Subcutaneous abdominal adipose tissue (tissue), 5 donors: Measurements from ENCODE around the gene RALGPS1.

ENCODE experiments used
- H3K27ac ChIP-seq: one replicate; pipeline ENCODE4 v1.7.0; 2013; ENCODE audit warnings: low read depth, mild to moderate bottlenecking, inconsistent platforms, low read length, moderate library complexity
- H3K27me3 ChIP-seq, 5 donors: one replicate each; pipeline ENCODE4 v1.7.0; 2013; ENCODE audit warnings: low read length in 5 of 5, inconsistent platforms in 1 of 5; ENCODE audit not compliant: control insufficient read depth in 5 of 5, insufficient read depth in 4 of 5
- H3K36me3 ChIP-seq, 5 donors: one replicate each; pipeline ENCODE4 v1.7.0; 2013; ENCODE audit warnings: low read length in 5 of 5; ENCODE audit not compliant: control insufficient read depth in 5 of 5, insufficient read depth in 5 of 5
- H3K4me1 ChIP-seq, 5 donors: one replicate each; pipeline ENCODE4 v1.7.0; 2013; ENCODE audit warnings: low read length in 5 of 5, mild to moderate bottlenecking in 3 of 5, moderate library complexity in 1 of 5; ENCODE audit not compliant: control insufficient read depth in 5 of 5, insufficient read depth in 5 of 5
- H3K4me3 ChIP-seq, 5 donors: one replicate each; pipeline ENCODE4 v1.7.0; 2013; ENCODE audit warnings: low read length in 5 of 5, low read depth in 1 of 5
- H3K9ac ChIP-seq, 5 donors: one replicate each; pipeline ENCODE4 v1.7.0; 2013; ENCODE audit warnings: low read length in 5 of 5, mild to moderate bottlenecking in 4 of 5, moderate library complexity in 3 of 5
- H3K9me3 ChIP-seq, 5 donors: one replicate each; pipeline ENCODE4 v1.7.0; 2013; ENCODE audit warnings: low read length in 5 of 5; ENCODE audit not compliant: control insufficient read depth in 5 of 5
- donor health status: healthy.
- donor health status: healthy.
- donor health status: healthy.
- donor health status: healthy.
- donor health status: healthy.

RALGPS1 gene

DNA sequence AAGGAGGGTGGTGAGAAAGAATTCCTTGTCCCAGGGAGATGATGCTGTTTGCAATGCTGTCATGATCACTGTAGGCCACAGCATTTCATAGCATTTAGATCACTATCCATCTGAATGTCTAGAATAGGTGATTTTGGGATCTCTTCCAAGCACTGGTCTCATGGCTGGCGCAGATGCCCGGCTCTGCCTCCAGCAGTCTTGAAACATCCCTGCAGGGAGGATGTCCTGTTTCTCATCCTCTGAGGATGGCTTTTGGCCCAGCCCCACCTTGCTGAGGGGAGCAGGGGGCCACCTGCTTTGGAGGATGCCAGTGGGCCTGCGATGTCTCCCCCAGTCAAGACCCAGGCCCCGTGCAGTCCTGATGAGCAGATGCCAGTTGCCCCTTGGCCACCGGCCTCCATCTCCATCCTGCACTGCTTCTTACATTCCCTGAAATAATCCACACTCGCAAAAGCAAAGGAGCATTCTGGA lies 286.5 kb downstream of the RALGPS1 start:
- Histone ChIP-seq H3K27ac (no peak overlapping the region), H3K36me3 (no peaks in the 10 kb centered on the region), H3K27me3 (no peaks in the 10 kb centered on the region), H3K9me3 (no peaks in the 10 kb centered on the region), H3K4me3 (no peak overlapping the region), H3K9ac (no peak overlapping the region), H3K4me1 (peaks cover 9 to 38% (median 35%) of the 10 kb centered on the region in 5 donors)

DNA sequence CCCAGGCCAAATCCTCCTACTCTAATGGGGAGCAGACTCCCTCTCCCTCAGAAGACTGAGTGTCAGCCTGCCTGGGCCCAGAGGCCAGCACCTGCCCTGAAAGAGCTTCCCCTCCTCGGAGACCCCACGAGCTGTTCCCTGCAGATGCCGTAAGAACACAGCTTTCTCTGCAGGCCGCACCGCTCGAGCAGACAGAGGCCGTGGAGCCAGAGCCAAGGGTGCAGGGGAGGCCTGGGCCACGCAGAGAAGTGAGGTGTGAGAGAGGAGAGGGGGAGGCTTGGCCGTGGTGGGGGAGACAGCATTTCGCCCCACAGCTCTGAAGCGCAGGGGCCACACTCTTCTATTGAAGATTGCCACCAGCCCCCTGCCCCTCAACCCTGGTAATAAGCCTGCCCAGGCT lies 287.1 kb downstream of the RALGPS1 start:
- no peak overlapping the region for H3K27ac ChIP-seq
- no peak overlapping the region for H3K9ac ChIP-seq
- no peaks in the 10 kb centered on the region for H3K27me3 ChIP-seq
- peaks cover 9 to 36% (median 32%) of the 10 kb centered on the region in 5 donors for H3K4me1 ChIP-seq
- H3K4me3 ChIP-seq = no peak overlapping the region
- H3K36me3 ChIP-seq = no peaks in the 10 kb centered on the region
- no peaks in the 10 kb centered on the region for H3K9me3 ChIP-seq

DNA sequence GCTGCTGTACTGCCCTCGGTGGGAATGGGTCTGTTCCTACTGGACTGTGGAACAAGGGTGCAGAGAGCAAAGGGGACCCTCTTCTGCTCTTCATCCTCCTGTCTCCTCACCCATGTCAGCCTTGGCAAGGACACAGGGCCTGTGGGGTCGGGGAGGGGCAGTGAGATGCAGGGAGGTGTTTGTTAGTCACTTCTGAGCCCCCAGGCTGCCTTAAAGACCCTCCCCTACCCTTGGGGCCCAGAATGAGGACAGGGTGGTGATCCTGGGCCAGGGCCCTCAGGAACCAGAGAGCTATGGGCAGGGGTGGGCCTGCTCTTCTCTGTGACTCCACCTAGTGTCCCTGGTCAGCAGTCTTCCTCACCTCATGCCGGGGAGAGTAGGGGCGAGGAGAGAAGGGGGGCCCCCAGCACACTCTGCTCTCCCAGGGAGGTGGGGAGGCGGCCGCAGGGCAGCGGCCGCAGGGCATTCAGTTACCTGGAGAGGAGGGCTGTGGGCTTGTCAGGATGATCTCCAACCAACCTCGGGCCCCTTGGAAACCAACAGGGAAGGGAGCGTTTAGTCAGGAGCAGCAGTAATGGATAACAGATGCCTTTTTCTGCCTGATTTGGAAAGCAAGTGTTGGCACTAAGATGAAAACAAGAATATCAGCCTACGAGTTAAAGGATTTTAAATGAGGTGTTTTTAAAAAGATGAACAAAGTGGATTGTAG lies 288.0 kb downstream of the RALGPS1 start:
- H3K9ac ChIP-seq = no peak overlapping the region

DNA sequence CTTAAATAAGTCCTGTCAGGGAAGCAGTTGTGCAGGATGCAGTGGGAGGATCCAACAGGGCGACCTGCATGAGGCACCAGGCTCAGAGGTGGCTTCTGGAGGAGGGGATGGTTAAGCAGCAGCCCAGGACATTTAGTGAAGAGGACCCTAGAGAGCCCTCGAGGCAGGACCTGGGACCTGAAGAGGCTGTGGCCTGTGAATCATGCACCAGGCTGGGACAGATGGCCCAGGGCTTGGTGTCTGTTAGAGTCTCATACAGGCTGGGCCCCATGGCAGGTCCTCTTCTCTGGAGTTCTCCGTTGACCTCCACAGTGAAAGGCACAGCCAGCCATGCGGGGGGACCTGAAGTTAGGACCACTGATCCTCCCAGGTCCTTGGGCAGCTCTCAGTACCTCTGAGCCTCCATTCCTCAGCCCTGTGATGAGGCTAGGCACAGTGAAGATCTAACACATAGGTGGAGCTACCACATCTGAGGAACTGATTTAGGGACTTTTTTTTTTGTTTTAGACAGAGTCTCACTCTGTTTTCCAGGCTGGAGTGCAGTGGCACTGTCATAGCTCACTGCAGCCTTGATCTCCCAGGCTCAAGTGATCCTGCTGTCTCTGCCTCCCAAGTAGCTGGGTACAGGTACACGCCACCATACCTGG lies 289.2 kb downstream of the RALGPS1 start:
- peaks cover 3 to 15% (median 13%) of the 10 kb centered on the region in 5 donors for H3K4me1 ChIP-seq
- no peak overlapping the region for H3K4me3 ChIP-seq
- no peak overlapping the region for H3K27ac ChIP-seq
- H3K9ac ChIP-seq = no peak overlapping the region
- H3K27me3 ChIP-seq = no peaks in the 10 kb centered on the region
- no peaks in the 10 kb centered on the region for H3K9me3 ChIP-seq
- H3K36me3 ChIP-seq = no peaks in the 10 kb centered on the region

More for the DNA sequence above, 288.0 kb downstream of the RALGPS1 start:
- no peak overlapping the region for H3K4me3 ChIP-seq
- H3K27me3 ChIP-seq = no peaks in the 10 kb centered on the region
- H3K27ac ChIP-seq = no peak overlapping the region
- peaks cover 3 to 27% (median 23%) of the 10 kb centered on the region in 5 donors for H3K4me1 ChIP-seq
- no peaks in the 10 kb centered on the region for H3K9me3 ChIP-seq
- H3K36me3 ChIP-seq = no peaks in the 10 kb centered on the region

DNA sequence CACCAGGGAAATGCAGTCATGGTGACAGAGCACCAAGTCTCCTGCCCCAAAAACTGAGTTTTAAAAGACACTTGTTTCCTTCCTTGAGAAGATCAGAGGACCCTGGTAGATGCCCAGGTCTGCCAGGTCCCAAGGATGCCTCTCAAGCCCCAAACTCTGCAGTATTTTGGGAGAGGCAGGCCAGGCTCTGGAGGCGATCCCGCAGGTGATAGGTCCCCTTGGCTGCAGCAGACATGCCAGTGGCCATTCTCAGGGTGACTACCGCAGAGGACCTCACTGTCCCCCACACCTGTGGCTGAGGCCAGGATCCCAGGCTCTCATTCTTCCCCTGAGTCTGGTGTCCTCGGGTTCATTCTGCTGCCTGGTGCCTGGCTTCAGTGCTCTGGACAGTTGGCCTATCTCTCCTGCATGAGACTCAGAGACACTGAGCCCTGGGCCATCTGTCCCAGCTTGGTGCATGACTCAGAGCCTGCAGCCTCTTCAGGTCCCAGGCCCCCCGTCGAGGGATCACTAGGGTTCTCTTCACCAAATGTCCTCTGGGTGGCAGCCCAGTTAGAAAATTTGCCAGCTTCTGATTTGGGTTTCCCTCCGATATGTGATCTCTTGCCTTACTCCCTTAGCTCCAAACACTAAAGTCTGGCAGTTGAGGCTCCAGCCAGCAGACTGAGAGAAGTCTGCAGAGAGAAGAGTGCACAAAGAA lies 290.3 kb downstream of the RALGPS1 start:
- Histone ChIP-seq H3K9me3 (no peaks in the 10 kb centered on the region), H3K9ac (no peak overlapping the region), H3K36me3 (no peaks in the 10 kb centered on the region), H3K27ac (no peak overlapping the region), H3K4me3 (no peak overlapping the region), H3K27me3 (no peaks in the 10 kb centered on the region), H3K4me1 (peaks cover 0 to 9% (median 7%) of the 10 kb centered on the region in 5 donors)

DNA sequence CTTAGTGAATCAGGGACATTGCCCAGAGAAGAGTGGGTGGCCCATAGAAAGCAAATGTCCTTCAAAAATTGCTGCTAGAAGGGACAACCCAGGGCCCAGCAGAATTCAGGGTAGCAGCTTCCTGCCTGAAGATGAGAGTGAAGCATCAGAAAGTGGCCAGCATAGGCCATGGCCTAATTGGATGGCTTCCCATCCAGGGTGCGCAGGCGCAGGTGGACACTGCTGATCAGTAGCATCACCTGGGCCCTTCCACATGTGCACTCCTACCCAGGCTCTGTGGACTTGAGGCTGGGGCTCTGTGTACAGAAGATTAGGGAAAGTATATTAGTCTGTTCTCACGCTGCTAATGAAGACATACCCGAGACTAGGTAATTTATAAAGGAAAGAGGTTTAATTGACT lies 291.4 kb downstream of the RALGPS1 start:
- peaks cover 0 to 13% (median 8%) of the 10 kb centered on the region in 5 donors for H3K4me1 ChIP-seq
- no peaks in the 10 kb centered on the region for H3K36me3 ChIP-seq
- H3K4me3 ChIP-seq = no peak overlapping the region
- no peaks in the 10 kb centered on the region for H3K27me3 ChIP-seq
- no peak overlapping the region for H3K9ac ChIP-seq
- no peaks in the 10 kb centered on the region for H3K9me3 ChIP-seq
- H3K27ac ChIP-seq = no peak overlapping the region

DNA sequence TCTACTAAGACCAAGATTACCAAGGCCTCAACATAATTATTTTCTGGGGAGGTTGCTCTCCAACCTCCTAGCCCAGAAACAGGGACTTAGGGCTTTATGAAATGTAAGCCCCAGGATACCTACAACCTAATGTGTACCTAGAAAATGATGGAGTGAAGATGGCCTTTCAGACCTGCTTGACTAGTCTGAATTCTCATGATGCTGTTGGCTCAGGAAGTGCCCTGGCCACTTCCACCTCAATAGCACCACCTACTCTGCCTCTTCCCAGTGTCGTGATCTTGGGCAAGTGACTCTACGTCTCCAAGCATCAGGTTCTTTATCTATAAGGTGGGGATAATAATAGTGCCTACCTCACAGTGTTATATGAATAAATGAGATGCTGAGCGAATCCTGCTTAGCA lies 292.1 kb downstream of the RALGPS1 start:
- no peaks in the 10 kb centered on the region for H3K27me3 ChIP-seq
- no peak overlapping the region for H3K9ac ChIP-seq
- no peak overlapping the region for H3K27ac ChIP-seq
- no peak overlapping the region for H3K4me3 ChIP-seq
- no peaks in the 10 kb centered on the region for H3K36me3 ChIP-seq
- peaks cover 0 to 13% (median 8%) of the 10 kb centered on the region in 5 donors for H3K4me1 ChIP-seq
- H3K9me3 ChIP-seq = no peaks in the 10 kb centered on the region

DNA sequence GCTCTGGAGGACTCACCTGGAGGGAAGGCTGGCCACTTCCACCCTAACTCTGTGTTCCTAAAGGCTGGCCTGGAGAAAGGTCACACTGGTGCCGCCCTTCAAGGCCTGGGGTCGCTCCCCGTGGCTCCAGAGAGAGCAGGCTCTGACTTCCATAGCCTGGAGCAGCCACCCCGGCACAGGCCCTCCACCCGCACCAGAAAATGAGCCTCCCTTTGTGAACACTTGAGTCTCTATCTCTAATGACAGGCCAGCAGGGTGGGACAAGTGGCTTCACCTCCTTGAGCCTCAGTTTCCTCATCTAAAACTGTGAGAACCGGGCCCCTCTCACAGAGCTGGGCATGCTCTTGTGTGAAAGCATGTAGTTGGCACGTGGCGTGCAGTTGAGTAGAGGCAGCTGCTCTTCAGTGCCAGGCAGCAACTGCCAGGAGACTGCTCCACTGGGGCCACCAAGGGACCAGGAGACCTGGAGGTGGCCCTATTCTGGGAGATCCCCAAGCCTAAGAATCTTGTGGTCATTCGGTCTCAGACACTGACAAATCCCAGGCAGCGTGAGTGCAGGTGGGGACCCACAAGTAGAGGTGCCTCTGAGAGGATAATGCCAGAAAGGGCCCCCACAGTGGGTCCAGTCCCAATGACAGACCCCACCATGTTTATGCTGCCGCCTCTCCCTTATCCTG lies 293.3 kb downstream of the RALGPS1 start:
- no peaks in the 10 kb centered on the region for H3K27me3 ChIP-seq
- H3K9ac ChIP-seq = no peak overlapping the region
- H3K27ac ChIP-seq = no peak overlapping the region
- H3K9me3 ChIP-seq = no peaks in the 10 kb centered on the region
- peaks cover 0 to 13% (median 9%) of the 10 kb centered on the region in 5 donors for H3K4me1 ChIP-seq
- no peak overlapping the region for H3K4me3 ChIP-seq
- H3K36me3 ChIP-seq = no peaks in the 10 kb centered on the region

DNA sequence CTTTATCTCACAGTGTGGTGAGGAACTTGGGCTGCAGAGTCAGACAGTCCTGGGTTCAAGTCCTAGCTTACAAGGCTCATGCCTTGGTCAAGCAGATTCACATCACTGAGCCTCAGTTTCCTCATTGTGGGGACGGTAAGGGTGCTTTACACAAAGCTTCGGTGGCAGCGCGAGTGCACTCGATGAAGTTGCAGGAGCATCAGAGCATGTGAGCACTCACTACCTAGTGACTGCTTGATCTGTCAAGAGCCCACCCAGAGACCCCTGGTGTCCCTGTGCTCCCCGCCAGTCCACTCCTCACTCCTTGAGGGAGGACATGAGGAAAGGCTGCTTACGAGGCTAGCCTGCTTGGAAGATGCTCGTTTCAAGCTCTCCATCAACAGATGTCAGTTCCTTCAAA lies 293.8 kb downstream of the RALGPS1 start:
- Histone ChIP-seq H3K4me1 (peaks cover 0 to 13% (median 9%) of the 10 kb centered on the region in 5 donors), H3K27ac (no peak overlapping the region), H3K9ac (no peak overlapping the region), H3K4me3 (no peak overlapping the region), H3K36me3 (no peaks in the 10 kb centered on the region), H3K9me3 (no peaks in the 10 kb centered on the region), H3K27me3 (no peaks in the 10 kb centered on the region)
